HepG2 (cell line): ENCODE data around the gene DPEP2NB. TPM values are rescaled to one million over a fixed set of nuclear protein-coding genes. Genes with fewer than 3 reads are reported as not detected.

Experiments used
- ARID5B ChIP-seq: IDR thresholded peaks from 2 replicates; pipeline ENCODE4 v1.4.0; 2020; ENCODE audit warnings: mild to moderate bottlenecking, missing genetic modification reagents
- CREB3 ChIP-seq: sonication (generic); formaldehyde crosslinking; IDR thresholded peaks from 2 replicates; pipeline ENCODE4 v1.5.0; 2020; ENCODE audit warnings: missing genetic modification reagents
- GATAD2A ChIP-seq: IDR thresholded peaks from 2 replicates; pipeline ENCODE4 v1.6.1; 2016
- IKZF1 ChIP-seq: fragments of 450-650 bp; IDR thresholded peaks from 2 replicates; pipeline ENCODE4 v1.7.1; 2016
- IRF9 ChIP-seq: sonication (generic); formaldehyde crosslinking; IDR thresholded peaks from 2 replicates; pipeline ENCODE4 v1.8.0; 2022; ENCODE audit warnings: missing genetic modification reagents, mild to moderate bottlenecking, borderline replicate concordance
- KDM6A ChIP-seq: IDR thresholded peaks from 2 replicates; pipeline ENCODE4 v1.6.1; 2016; ENCODE audit warnings: low read depth
- KLF9 ChIP-seq: IDR thresholded peaks from 2 replicates; pipeline ENCODE4 v1.6.1; 2016; ENCODE audit warnings: low read depth
- NKX3-1 ChIP-seq: sonication (generic); formaldehyde crosslinking; IDR thresholded peaks from 2 replicates; pipeline ENCODE4 v1.5.0; 2020; ENCODE audit warnings: missing genetic modification reagents
- RFX1 ChIP-seq: fragments of 450-650 bp; IDR thresholded peaks from 2 replicates; pipeline ENCODE4 v1.6.1; 2017
- SIN3A ChIP-seq: IDR thresholded peaks from 2 replicates; pipeline ENCODE4 v1.6.1; 2011; ENCODE audit warnings: low read depth, mild to moderate bottlenecking, control low read depth, low read length, borderline replicate concordance
- THRA ChIP-seq: sonication (generic); formaldehyde crosslinking; IDR thresholded peaks from 2 replicates; pipeline ENCODE4 v1.4.0; 2020; ENCODE audit warnings: missing genetic modification reagents, borderline replicate concordance
- ZFP90 ChIP-seq: sonication (generic); formaldehyde crosslinking; IDR thresholded peaks from 2 replicates; pipeline ENCODE4 v1.8.0; 2022; ENCODE audit warnings: missing genetic modification reagents, mild to moderate bottlenecking, inconsistent platforms, borderline replicate concordance
- ZNF264 ChIP-seq: sonication (generic); formaldehyde crosslinking; IDR thresholded peaks from 2 replicates; pipeline ENCODE4 v1.4.0; 2020; ENCODE audit warnings: missing genetic modification reagents
- ZNF30 ChIP-seq: sonication (generic); formaldehyde crosslinking; IDR thresholded peaks from 2 replicates; pipeline ENCODE4 v1.5.0; 2020; ENCODE audit warnings: mild to moderate bottlenecking, missing genetic modification reagents
- ZNF512B ChIP-seq: sonication (generic); formaldehyde crosslinking; IDR thresholded peaks from 2 replicates; pipeline ENCODE4 v1.5.1; 2020; ENCODE audit warnings: missing genetic modification reagents, mild to moderate bottlenecking, borderline replicate concordance
- ZNF629 ChIP-seq: sonication (generic); formaldehyde crosslinking; conservative IDR thresholded peaks from 2 replicates; pipeline ENCODE4 v1.5.0; 2020; ENCODE audit warnings: missing genetic modification reagents
- ZNF652 ChIP-seq: IDR thresholded peaks from 2 replicates; pipeline ENCODE4 v1.6.1; 2016; ENCODE audit warnings: low read depth, borderline replicate concordance
- ZNF670 ChIP-seq: sonication (generic); formaldehyde crosslinking; IDR thresholded peaks from 2 replicates; pipeline ENCODE4 v1.8.0; 2022; ENCODE audit warnings: mild to moderate bottlenecking, missing genetic modification reagents, borderline replicate concordance
- ZNF883 ChIP-seq: sonication (generic); formaldehyde crosslinking; IDR thresholded peaks from 2 replicates; pipeline ENCODE4 v1.5.1; 2020; ENCODE audit warnings: mild to moderate bottlenecking, missing genetic modification reagents; ENCODE audit errors: not compliant biosample characterization
- ZSCAN30 ChIP-seq: sonication (generic); formaldehyde crosslinking; IDR thresholded peaks from 2 replicates; pipeline ENCODE4 v1.5.0; 2020; ENCODE audit warnings: mild to moderate bottlenecking, missing genetic modification reagents
- polyA plus RNA-seq, 8 experiments: library from polyadenylated mRNA; depleted of rRNA in 3 of 8; stranded (reverse) in 7 of 8; unstranded in 1 of 8; fragments of >200 nt; fragmentation: Illumina TruSeq in 4 of 8; extraction: Trizol in 4 of 8; gene quantifications; 2 replicates each; pipeline versions ENCODE4 v1.2.1 to v1.2.3, GENCODE V29; 2011 to 2016; ENCODE audit warnings: low read depth in 4 of 8, missing spikeins in 1 of 8, mixed read lengths in 1 of 8; ENCODE audit not compliant: insufficient read depth in 1 of 8
- total RNA-seq, 5 experiments: library from RNA; depleted of rRNA; stranded (reverse); fragments of >200 nt; fragmentation: Illumina TruSeq; extraction: Trizol; gene quantifications; 2 replicates each; pipeline ENCODE4 v1.2.3, GENCODE V29; 2016; ENCODE audit warnings: low read depth in 1 of 5

Gene DPEP2NB
- total and polyA plus RNA-seq, 2 of the 13 experiments (the other 11 are each of a cell fraction or from before 2014, with no cell fraction given), result not detected

- peak; percentile 44; the same call in 1 of the 2 replicates for TF ChIP-seq ZNF512B (CRISPR knock-in tag)
- no peak for TF ChIP-seq RFX1
- TF ChIP-seq ZNF30 (CRISPR knock-in tag), result no peak
- TF ChIP-seq IKZF1, result no peak
- TF ChIP-seq ZSCAN30 (CRISPR knock-in tag), result no peak
- no peak; the same call in 1 of the 2 replicates for TF ChIP-seq ZFP90 (CRISPR knock-in tag)
- TF ChIP-seq ZNF652 (CRISPR knock-in tag), result peak; percentile 82
- TF ChIP-seq ZNF670, result no peak
- peak; percentile 60; the same call in 1 of the 2 replicates for TF ChIP-seq NKX3-1
- peak; percentile 45; the same call in 1 of the 2 replicates for TF ChIP-seq CREB3 (CRISPR knock-in tag)
- TF ChIP-seq KDM6A, result no peak
- 0 out of 2 replicates have a peak, but pooled peaks have one; percentile 24 for TF ChIP-seq IRF9
- TF ChIP-seq SIN3A, result no peak; the same call in 1 of the 2 replicates
- peak; percentile 80 for TF ChIP-seq ARID5B (CRISPR knock-in tag)
- TF ChIP-seq ZNF264 (CRISPR knock-in tag), result no peak
- peak; percentile 66 for TF ChIP-seq GATAD2A (CRISPR knock-in tag)
- peak; percentile 68 for TF ChIP-seq THRA (CRISPR knock-in tag)
- TF ChIP-seq ZNF883, result peak; percentile 69
- no peak for TF ChIP-seq ZNF629 (CRISPR knock-in tag)
- 0 out of 2 replicates have a peak, but pooled peaks have one; percentile 26 for TF ChIP-seq KLF9
Observed at GRCh38 chr16:67993207-67994039, 22.3 kb downstream of the DPEP2NB start (continued).
